PFSK-1 (cell line): ENCODE measurements around the gene BLID.
A peak's percentile ranks its signal among the peaks of the same experiment; 100 is the strongest.

Source experiments
- FOXP2 ChIP-seq: optimal IDR thresholded peaks from 2 replicates; pipeline ENCODE3; 2011; ENCODE audit warnings: borderline replicate concordance, control low read depth, inconsistent platforms; ENCODE audit not compliant: insufficient read depth; ENCODE audit errors: extremely low read length, extremely low read depth
- POLR2AphosphoS5 ChIP-seq: IDR thresholded peaks from 2 replicates; pipeline ENCODE4 v1.6.1; 2012; ENCODE audit warnings: low read depth, mild to moderate bottlenecking, control low read depth, low read length, moderate library complexity
- SIN3A ChIP-seq: IDR thresholded peaks from 2 replicates; pipeline ENCODE4 v1.6.1; 2012; ENCODE audit warnings: mild to moderate bottlenecking, low read length, moderate library complexity, borderline replicate concordance; ENCODE audit not compliant: insufficient read depth
- TAF1 ChIP-seq: IDR thresholded peaks from 2 replicates; pipeline ENCODE4 v1.6.1; 2012; ENCODE audit warnings: low read length, control low read depth, borderline replicate concordance; ENCODE audit not compliant: insufficient read depth
- TF ChIP-seq, protein P1 (sequence below), 2 experiments: IDR thresholded peaks; 2 replicates each; pipeline versions ENCODE4 v1.6.1 to v1.8.0; 2011 to 2012; ENCODE audit warnings: low read depth in 2 of 2, low read length in 2 of 2, control low read depth in 1 of 2, inconsistent platforms in 1 of 2, mild to moderate bottlenecking in 1 of 2, moderate library complexity in 1 of 2; ENCODE audit not compliant: insufficient read depth in 1 of 2

The BLID gene

GRCh38 chr11:122155765-122156527 is 39.9 kb upstream of the BLID start:
- TF ChIP-seq, protein P1, sequence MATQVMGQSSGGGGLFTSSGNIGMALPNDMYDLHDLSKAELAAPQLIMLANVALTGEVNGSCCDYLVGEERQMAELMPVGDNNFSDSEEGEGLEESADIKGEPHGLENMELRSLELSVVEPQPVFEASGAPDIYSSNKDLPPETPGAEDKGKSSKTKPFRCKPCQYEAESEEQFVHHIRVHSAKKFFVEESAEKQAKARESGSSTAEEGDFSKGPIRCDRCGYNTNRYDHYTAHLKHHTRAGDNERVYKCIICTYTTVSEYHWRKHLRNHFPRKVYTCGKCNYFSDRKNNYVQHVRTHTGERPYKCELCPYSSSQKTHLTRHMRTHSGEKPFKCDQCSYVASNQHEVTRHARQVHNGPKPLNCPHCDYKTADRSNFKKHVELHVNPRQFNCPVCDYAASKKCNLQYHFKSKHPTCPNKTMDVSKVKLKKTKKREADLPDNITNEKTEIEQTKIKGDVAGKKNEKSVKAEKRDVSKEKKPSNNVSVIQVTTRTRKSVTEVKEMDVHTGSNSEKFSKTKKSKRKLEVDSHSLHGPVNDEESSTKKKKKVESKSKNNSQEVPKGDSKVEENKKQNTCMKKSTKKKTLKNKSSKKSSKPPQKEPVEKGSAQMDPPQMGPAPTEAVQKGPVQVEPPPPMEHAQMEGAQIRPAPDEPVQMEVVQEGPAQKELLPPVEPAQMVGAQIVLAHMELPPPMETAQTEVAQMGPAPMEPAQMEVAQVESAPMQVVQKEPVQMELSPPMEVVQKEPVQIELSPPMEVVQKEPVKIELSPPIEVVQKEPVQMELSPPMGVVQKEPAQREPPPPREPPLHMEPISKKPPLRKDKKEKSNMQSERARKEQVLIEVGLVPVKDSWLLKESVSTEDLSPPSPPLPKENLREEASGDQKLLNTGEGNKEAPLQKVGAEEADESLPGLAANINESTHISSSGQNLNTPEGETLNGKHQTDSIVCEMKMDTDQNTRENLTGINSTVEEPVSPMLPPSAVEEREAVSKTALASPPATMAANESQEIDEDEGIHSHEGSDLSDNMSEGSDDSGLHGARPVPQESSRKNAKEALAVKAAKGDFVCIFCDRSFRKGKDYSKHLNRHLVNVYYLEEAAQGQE (IDR thresholded peaks at IDR 0.05; ENCODE audit: insufficient read depth in 1 of 2, low read depth in 2 of 2, low read length in 2 of 2), result no peak
- TF ChIP-seq FOXP2, result no peak
- TF ChIP-seq SIN3A, result peak; percentile 82; the same call in 1 of the 2 replicates
- peak; percentile 38; the same call in 1 of the 2 replicates for TF ChIP-seq POLR2AphosphoS5

DNA sequence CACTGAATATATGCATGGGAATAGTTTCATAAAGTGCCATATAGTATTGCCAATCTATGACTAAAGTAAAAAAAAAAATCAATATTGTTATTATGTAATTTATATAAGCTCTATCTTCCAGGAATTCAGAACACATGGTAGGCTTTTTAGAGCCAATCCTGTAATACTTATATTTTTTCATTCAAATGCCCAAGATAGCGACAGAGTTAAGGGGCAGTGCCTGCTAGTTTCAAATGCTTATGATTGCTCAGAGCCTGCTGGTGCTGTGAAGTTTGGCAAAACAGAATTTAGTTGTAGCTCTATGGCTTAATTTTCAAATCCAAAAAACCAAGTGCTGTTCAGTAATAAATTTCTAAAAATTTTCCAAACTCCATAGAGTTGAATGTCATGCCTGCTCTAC is 39.0 kb upstream of the BLID start:
- no peak for TF ChIP-seq TAF1
- TF ChIP-seq FOXP2, result no peak
- no peak for TF ChIP-seq POLR2AphosphoS5
- no peak for TF ChIP-seq SIN3A
- TF ChIP-seq, protein P1 (IDR thresholded peaks at IDR 0.05; ENCODE audit: insufficient read depth in 1 of 2, low read depth in 2 of 2, low read length in 2 of 2), result no peak

DNA sequence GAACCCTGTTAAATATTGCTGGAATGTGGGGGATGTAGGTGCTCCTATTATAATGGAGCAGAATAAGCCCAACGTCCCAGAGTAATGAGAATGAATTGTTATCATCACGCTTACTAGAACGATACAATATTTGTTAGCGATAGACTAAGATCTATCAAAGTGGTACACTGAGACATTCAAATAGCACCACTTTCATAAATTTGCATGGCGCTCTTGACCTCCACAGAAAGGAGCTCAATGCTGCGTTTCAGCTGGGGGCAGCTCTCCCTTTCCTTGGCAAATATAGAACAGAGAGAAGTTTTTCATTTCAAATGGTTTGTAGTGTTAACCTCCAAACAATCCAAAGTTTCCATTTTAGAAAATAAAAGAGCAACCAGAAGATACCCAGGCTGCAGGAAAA is 38.2 kb upstream of the BLID start:
- TF ChIP-seq POLR2AphosphoS5, result no peak; the same call in 1 of the 2 replicates
- TF ChIP-seq TAF1, result 0 out of 2 replicates have a peak, but pooled peaks have one; percentile 26

- TF ChIP-seq POLR2AphosphoS5 (peak; percentile 19; the same call in 1 of the 2 replicates), FOXP2 (no peak)
These were observed 37.7 kb upstream of the BLID start for GRCh38 chr11:122153746-122154145.

GRCh38 chr11:122150216-122151124 is 34.5 kb upstream of the BLID start:
- TF ChIP-seq POLR2AphosphoS5, result peak; percentile 32
- TF ChIP-seq TAF1, result 0 out of 2 replicates have a peak, but pooled peaks have one; percentile 27
- TF ChIP-seq SIN3A, result peak; percentile 18; the same call in 1 of the 2 replicates
- TF ChIP-seq, protein P1 (IDR thresholded peaks at IDR 0.05; ENCODE audit: insufficient read depth in 1 of 2, low read depth in 2 of 2, low read length in 2 of 2), result no peak
- TF ChIP-seq FOXP2, result no peak

GRCh38 chr11:122149202-122149601 is 33.2 kb upstream of the BLID start:
- TF ChIP-seq TAF1 (no peak), POLR2AphosphoS5 (no peak), FOXP2 (no peak), SIN3A (no peak)
- TF ChIP-seq, protein P1 (IDR thresholded peaks at IDR 0.05; ENCODE audit: insufficient read depth in 1 of 2, low read depth in 2 of 2, low read length in 2 of 2), result no peak
